ENCODE results near the gene GRID1.

GRID1 gene

GRCh38 chr10:86130737-86131475 lies 235.7 kb downstream of the GRID1 start:
- no peak for DNase-seq
- TF ChIP-seq GATA1 (IDR thresholded peaks at IDR 0.05; ENCODE audit: low read depth, low read length), result no peak
- no peak for TF ChIP-seq POLR2A (IDR thresholded peaks at IDR 0.05; ENCODE audit: low read length)

GRCh38 chr10:86130041-86130440 lies 236.6 kb downstream of the GRID1 start:
- TF ChIP-seq POLR2A (IDR thresholded peaks at IDR 0.05; ENCODE audit: low read length), result no peak
- no peak for TF ChIP-seq GATA1 (IDR thresholded peaks at IDR 0.05; ENCODE audit: low read depth, low read length)
- no peak for DNase-seq

- TF ChIP-seq POLR2A (IDR thresholded peaks at IDR 0.05; ENCODE audit: low read length) (no peak), GATA1 (IDR thresholded peaks at IDR 0.05; ENCODE audit: low read depth, low read length) (no peak)
- no peak for DNase-seq
Observed at GRCh38 chr10:86128360-86128759, 238.2 kb downstream of the GRID1 start.

- no peak for TF ChIP-seq POLR2A (IDR thresholded peaks at IDR 0.05; ENCODE audit: low read length)
- no peak for TF ChIP-seq GATA1 (IDR thresholded peaks at IDR 0.05; ENCODE audit: low read depth, low read length)
- DNase-seq, result no peak
Observed at GRCh38 chr10:86127274-86127819, 239.2 kb downstream of the GRID1 start.

- TF ChIP-seq GATA1 (IDR thresholded peaks at IDR 0.05; ENCODE audit: low read depth, low read length), result no peak
- no peak for TF ChIP-seq POLR2A (IDR thresholded peaks at IDR 0.05; ENCODE audit: low read length)
- no peak for DNase-seq
Observed at GRCh38 chr10:86124734-86125133, 241.9 kb downstream of the GRID1 start.

- no peak for DNase-seq
Observed at GRCh38 chr10:86123715-86124114, 242.9 kb downstream of the GRID1 start.

GRCh38 chr10:86123304-86123703 lies 243.3 kb downstream of the GRID1 start:
- TF ChIP-seq POLR2A (IDR thresholded peaks at IDR 0.05; ENCODE audit: low read length) (no peak), GATA1 (IDR thresholded peaks at IDR 0.05; ENCODE audit: low read depth, low read length) (no peak)
- DNase-seq, result no peak

More at GRCh38 chr10:86123715-86124114, 242.9 kb downstream of the GRID1 start:
- TF ChIP-seq POLR2A (IDR thresholded peaks at IDR 0.05; ENCODE audit: low read length), result no peak

- DNase-seq, result no peak
- TF ChIP-seq GATA1 (IDR thresholded peaks at IDR 0.05; ENCODE audit: low read depth, low read length) (no peak), POLR2A (IDR thresholded peaks at IDR 0.05; ENCODE audit: low read length) (no peak)
Observed at GRCh38 chr10:86122646-86123045, 243.9 kb downstream of the GRID1 start.

GRCh38 chr10:86121200-86121599 lies 245.4 kb downstream of the GRID1 start:
- no peak for DNase-seq
- TF ChIP-seq GATA1 (IDR thresholded peaks at IDR 0.05; ENCODE audit: low read depth, low read length) (no peak), POLR2A (IDR thresholded peaks at IDR 0.05; ENCODE audit: low read length) (no peak)

GRCh38 chr10:86117051-86117450 lies 249.5 kb downstream of the GRID1 start:
- no peak for DNase-seq
- TF ChIP-seq GATA1 (IDR thresholded peaks at IDR 0.05; ENCODE audit: low read depth, low read length) (no peak), POLR2A (IDR thresholded peaks at IDR 0.05; ENCODE audit: low read length) (no peak)

GRCh38 chr10:86113983-86114382 lies 252.6 kb downstream of the GRID1 start:
- TF ChIP-seq GATA1 (IDR thresholded peaks at IDR 0.05; ENCODE audit: low read depth, low read length) (no peak), POLR2A (IDR thresholded peaks at IDR 0.05; ENCODE audit: low read length) (no peak)
- no peak for DNase-seq

- no peak for DNase-seq
Observed at GRCh38 chr10:86113501-86113900, 253.1 kb downstream of the GRID1 start.

GRCh38 chr10:86113044-86113443 lies 253.6 kb downstream of the GRID1 start:
- DNase-seq, result no peak
- TF ChIP-seq POLR2A (IDR thresholded peaks at IDR 0.05; ENCODE audit: low read length) (no peak), GATA1 (IDR thresholded peaks at IDR 0.05; ENCODE audit: low read depth, low read length) (no peak)

More at GRCh38 chr10:86113501-86113900, 253.1 kb downstream of the GRID1 start:
- TF ChIP-seq POLR2A (IDR thresholded peaks at IDR 0.05; ENCODE audit: low read length), result no peak
- TF ChIP-seq GATA1 (IDR thresholded peaks at IDR 0.05; ENCODE audit: low read depth, low read length), result no peak

GRCh38 chr10:86111902-86112545 lies 254.6 kb downstream of the GRID1 start:
- DNase-seq, result no peak
- TF ChIP-seq POLR2A (IDR thresholded peaks at IDR 0.05; ENCODE audit: low read length) (no peak), GATA1 (IDR thresholded peaks at IDR 0.05; ENCODE audit: low read depth, low read length) (no peak)

Data from erythroblast (primary cell).